Measurements from ENCODE around the gene DGKE. TPM values are rescaled to one million over a fixed set of nuclear protein-coding genes. Genes with fewer than 3 reads are reported as not detected.

DGKE gene
- total RNA-seq, 2 experiments from 2014 or later: 25.8 to 27.1 TPM

GRCh38 chr17:56861899-56862298 lies 27.9 kb downstream of the DGKE start:
- H3K27ac Mint-ChIP-seq: no peak overlapping the region
- no peak overlapping the region for H3K4me3 Mint-ChIP-seq
- no peaks in the 10 kb centered on the region for H3K9me3 Mint-ChIP-seq
- H3K36me3 Mint-ChIP-seq: peaks cover 16% of the 10 kb centered on the region
- no peak for DNase-seq
- H3K27me3 Mint-ChIP-seq: no peaks in the 10 kb centered on the region
- no peaks in the 10 kb centered on the region for H3K4me1 Mint-ChIP-seq

DNA sequence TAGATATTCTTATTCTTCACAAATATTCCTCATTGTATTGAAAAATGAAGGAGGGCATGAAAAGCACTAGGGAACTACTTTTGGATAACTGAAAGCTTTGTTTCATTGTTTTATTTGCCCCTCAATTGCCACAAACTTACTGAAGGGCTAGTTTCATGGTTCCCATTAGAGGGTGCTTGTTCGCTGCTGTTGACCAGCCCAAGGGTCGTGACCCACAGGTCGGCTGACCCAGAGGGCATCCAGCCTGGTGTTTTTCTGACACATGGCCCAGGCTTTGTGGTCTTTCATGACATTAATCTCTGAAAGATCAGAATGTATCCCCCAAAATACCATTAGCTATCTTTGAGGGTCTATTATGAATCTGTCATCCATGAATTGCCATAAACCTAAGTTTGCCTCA lies 30.0 kb downstream of the DGKE start:
- no peaks in the 10 kb centered on the region for H3K4me1 Mint-ChIP-seq
- H3K27ac Mint-ChIP-seq: no peak overlapping the region

DNA sequence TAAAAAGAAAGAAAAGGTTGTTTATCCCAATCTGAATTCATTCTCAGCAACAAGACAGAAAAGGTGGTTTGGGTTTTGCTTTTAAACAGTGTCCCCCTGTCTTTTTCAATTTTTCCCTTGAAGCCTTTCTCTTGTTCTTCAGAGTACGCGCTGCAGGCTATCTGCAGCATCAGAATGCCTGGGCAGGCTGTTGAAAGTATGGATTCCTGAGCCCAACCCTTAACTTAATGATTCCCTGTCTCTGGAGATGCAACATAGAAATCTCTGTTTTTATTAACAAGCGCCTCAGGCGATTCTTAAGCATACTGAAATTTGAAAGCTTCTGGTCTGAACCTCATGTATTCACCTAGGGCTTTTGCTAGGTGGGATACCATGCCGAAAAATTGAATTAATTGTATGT lies 32.1 kb downstream of the DGKE start:
- DNase-seq: no peak
- Mint-ChIP-seq H3K27ac (no peak overlapping the region), H3K27me3 (no peaks in the 10 kb centered on the region), H3K9me3 (no peaks in the 10 kb centered on the region), H3K4me3 (no peak overlapping the region), H3K4me1 (no peaks in the 10 kb centered on the region), H3K36me3 (peaks cover 12% of the 10 kb centered on the region)

More for the DNA sequence above, 30.0 kb downstream of the DGKE start:
- no peak for DNase-seq
- Mint-ChIP-seq H3K4me3 (no peak overlapping the region), H3K9me3 (no peaks in the 10 kb centered on the region), H3K36me3 (peaks cover 15% of the 10 kb centered on the region), H3K27me3 (no peaks in the 10 kb centered on the region)

GRCh38 chr17:56866496-56866895 lies 32.5 kb downstream of the DGKE start:
- H3K9me3 Mint-ChIP-seq: no peaks in the 10 kb centered on the region
- H3K36me3 Mint-ChIP-seq: peaks cover 9% of the 10 kb centered on the region

DNA sequence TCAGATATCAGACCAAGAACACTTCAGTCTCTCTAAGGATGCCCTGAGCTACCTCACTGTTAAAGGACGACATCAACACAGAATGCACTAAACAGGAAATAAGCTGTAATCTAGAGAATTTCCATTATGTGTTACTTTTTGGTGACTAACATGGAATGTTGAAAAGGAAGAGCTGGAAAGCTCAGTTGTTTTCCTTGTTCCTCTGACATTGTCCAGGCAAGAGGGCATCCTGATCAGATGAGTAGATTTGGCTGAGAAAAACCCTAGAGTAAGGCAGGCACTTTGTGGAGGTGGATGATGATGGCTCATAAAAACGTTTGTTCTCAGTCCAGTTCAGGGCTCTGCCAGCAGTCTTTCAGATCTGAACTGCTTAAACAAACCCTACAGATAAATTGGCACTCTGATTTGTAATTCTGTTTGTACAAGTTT lies 34.0 kb downstream of the DGKE start:
- DNase-seq: no peak
- H3K4me3 Mint-ChIP-seq: no peak overlapping the region
- H3K27ac Mint-ChIP-seq: no peak overlapping the region

More at GRCh38 chr17:56866496-56866895, 32.5 kb downstream of the DGKE start:
- no peak for DNase-seq
- no peaks in the 10 kb centered on the region for H3K27me3 Mint-ChIP-seq
- peak overlapping the region; percentile 38 for H3K27ac Mint-ChIP-seq
- no peaks in the 10 kb centered on the region for H3K4me1 Mint-ChIP-seq
- no peak overlapping the region for H3K4me3 Mint-ChIP-seq

GRCh38 chr17:56868716-56869115 lies 34.8 kb downstream of the DGKE start:
- Mint-ChIP-seq H3K36me3 (peaks cover 9% of the 10 kb centered on the region), H3K4me1 (no peaks in the 10 kb centered on the region), H3K9me3 (no peaks in the 10 kb centered on the region), H3K27ac (no peak overlapping the region), H3K4me3 (no peak overlapping the region), H3K27me3 (peaks cover 7% of the 10 kb centered on the region)
- DNase-seq: no peak

More for the DNA sequence above, 34.0 kb downstream of the DGKE start:
- Mint-ChIP-seq H3K36me3 (peaks cover 9% of the 10 kb centered on the region), H3K27me3 (no peaks in the 10 kb centered on the region), H3K4me1 (no peaks in the 10 kb centered on the region), H3K9me3 (no peaks in the 10 kb centered on the region)

DNA sequence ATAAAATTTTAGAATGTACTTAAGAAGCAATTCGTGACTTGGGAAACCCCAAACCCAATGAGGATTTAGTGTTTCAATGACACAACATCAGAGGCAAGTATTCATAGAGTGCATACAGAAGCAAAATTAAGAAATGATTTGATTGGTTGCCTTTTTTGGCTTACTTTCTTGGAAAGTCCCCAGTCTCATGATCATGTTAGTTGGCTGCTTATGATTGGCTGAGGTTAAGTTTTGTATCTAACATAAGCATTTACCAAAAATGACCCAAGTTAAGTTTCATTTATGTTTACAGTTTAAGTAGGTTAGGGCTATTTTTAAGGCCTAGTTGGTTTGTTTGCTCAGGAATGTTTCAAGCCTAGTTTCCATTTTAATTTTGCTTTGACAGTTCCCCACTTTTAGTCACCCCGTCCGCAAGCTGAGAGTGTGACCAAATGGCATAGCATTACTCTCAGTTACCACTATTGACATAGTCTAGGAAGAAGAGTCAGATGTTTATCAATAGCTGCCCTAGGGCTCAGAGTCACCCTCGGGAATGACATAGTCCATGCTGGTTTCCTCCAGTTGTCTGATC lies 36.2 kb downstream of the DGKE start:
- Mint-ChIP-seq H3K27ac (peak overlapping the region; percentile 78), H3K9me3 (no peaks in the 10 kb centered on the region), H3K4me1 (no peaks in the 10 kb centered on the region), H3K27me3 (peaks cover 15% of the 10 kb centered on the region), H3K4me3 (no peak overlapping the region), H3K36me3 (peaks cover 5% of the 10 kb centered on the region)
- no peak for DNase-seq

GRCh38 chr17:56876766-56877179 lies 42.8 kb downstream of the DGKE start:
- H3K27ac Mint-ChIP-seq: no peak overlapping the region
- H3K9me3 Mint-ChIP-seq: no peaks in the 10 kb centered on the region
- H3K4me1 Mint-ChIP-seq: no peaks in the 10 kb centered on the region
- H3K27me3 Mint-ChIP-seq: peaks cover 19% of the 10 kb centered on the region
- no peak for DNase-seq
- peaks cover 1% of the 10 kb centered on the region for H3K36me3 Mint-ChIP-seq
- H3K4me3 Mint-ChIP-seq: no peak overlapping the region

- Mint-ChIP-seq H3K27ac (no peak overlapping the region), H3K4me3 (no peak overlapping the region), H3K27me3 (peaks cover 7% of the 10 kb centered on the region), H3K36me3 (peaks cover 3% of the 10 kb centered on the region), H3K4me1 (no peaks in the 10 kb centered on the region), H3K9me3 (no peaks in the 10 kb centered on the region)
- DNase-seq: no peak
These were observed 45.3 kb downstream of the DGKE start for GRCh38 chr17:56879280-56879679.

DNA sequence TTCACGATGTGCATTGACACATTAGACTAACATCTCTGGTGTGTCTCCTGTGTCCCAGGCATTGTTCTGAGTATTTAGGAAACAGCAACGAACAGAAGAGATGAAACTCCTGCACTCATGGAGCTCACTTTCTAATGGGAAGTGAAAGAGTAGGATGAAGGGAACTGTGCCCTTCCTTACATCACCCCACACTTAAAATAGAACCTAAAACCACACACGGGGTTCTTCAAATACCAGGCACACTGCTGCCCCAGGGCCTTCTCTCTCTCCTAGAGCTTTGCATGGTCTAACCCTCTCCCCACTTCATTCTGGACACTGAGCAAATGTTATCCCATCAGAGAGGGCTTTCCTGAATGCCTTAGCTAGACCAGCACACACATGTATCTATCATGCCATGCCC lies 46.2 kb downstream of the DGKE start:
- H3K4me3 Mint-ChIP-seq: no peak overlapping the region
- no peak for DNase-seq
- H3K36me3 Mint-ChIP-seq: peaks cover 3% of the 10 kb centered on the region
- no peak overlapping the region for H3K27ac Mint-ChIP-seq
- H3K4me1 Mint-ChIP-seq: no peaks in the 10 kb centered on the region
- no peaks in the 10 kb centered on the region for H3K9me3 Mint-ChIP-seq
- H3K27me3 Mint-ChIP-seq: peaks cover 4% of the 10 kb centered on the region

DNA sequence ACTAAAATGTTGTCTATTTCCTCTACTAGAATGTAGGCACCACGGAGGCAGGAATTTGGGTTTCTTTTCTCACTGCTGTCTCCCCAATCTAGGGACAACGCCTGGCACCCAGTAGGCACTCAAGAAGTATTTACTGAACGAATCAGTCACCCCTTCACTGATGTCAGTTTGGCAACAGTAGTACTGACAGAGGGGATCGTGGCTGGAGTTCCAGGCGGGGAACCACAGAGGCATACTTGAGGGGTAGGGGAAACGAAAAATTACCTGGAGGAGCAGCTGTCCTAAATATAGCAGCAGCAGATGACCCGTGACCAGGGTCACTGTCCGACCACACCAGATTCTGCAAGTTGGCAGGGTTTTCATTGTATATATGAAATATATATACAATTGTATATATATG lies 46.6 kb downstream of the DGKE start:
- H3K4me1 Mint-ChIP-seq: no peaks in the 10 kb centered on the region
- no peaks in the 10 kb centered on the region for H3K9me3 Mint-ChIP-seq
- H3K36me3 Mint-ChIP-seq: peaks cover 3% of the 10 kb centered on the region
- no peak overlapping the region for H3K27ac Mint-ChIP-seq
- no peak overlapping the region for H3K4me3 Mint-ChIP-seq
- no peak for DNase-seq
- H3K27me3 Mint-ChIP-seq: peaks cover 4% of the 10 kb centered on the region

DNA sequence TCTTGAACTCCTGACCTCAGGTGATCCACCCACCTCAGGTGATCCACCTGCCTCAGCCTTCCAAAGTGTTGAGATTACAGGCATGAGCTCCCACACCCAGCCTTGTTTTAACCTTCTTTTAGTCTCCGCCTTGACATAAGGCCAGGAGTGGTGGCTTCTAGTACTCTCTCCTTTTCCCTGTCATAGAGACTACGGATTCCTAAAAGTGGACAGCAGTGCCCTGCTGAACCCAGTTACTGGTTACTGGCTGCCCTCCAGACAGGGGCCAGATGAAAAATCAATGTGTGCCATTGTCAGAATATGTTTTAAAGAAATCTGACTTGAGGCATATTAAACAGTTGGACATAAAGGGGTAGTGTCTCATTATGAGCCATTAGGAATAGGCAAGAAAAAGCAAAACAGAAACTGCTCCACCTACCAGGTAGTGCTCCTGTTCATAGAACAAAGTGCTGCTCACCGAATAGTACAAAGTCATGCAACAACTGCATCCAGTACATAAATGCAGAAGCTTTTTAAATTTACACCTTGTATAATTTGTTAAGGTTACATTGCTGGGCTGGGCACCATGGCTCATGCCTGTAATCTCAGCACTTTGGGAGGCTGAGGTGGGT lies 47.8 kb downstream of the DGKE start:
- Mint-ChIP-seq H3K27ac (no peak overlapping the region), H3K9me3 (no peaks in the 10 kb centered on the region), H3K36me3 (peaks cover 10% of the 10 kb centered on the region), H3K4me1 (no peaks in the 10 kb centered on the region), H3K4me3 (no peak overlapping the region), H3K27me3 (no peaks in the 10 kb centered on the region)
- DNase-seq: no peak

- no peak overlapping the region for H3K27ac Mint-ChIP-seq
- no peaks in the 10 kb centered on the region for H3K27me3 Mint-ChIP-seq
- no peak overlapping the region for H3K4me3 Mint-ChIP-seq
- peaks cover 26% of the 10 kb centered on the region for H3K36me3 Mint-ChIP-seq
- H3K4me1 Mint-ChIP-seq: no peaks in the 10 kb centered on the region
- DNase-seq: no peak
- peaks cover 13% of the 10 kb centered on the region for H3K9me3 Mint-ChIP-seq
These were observed 49.7 kb downstream of the DGKE start for GRCh38 chr17:56883616-56884015.

DNA sequence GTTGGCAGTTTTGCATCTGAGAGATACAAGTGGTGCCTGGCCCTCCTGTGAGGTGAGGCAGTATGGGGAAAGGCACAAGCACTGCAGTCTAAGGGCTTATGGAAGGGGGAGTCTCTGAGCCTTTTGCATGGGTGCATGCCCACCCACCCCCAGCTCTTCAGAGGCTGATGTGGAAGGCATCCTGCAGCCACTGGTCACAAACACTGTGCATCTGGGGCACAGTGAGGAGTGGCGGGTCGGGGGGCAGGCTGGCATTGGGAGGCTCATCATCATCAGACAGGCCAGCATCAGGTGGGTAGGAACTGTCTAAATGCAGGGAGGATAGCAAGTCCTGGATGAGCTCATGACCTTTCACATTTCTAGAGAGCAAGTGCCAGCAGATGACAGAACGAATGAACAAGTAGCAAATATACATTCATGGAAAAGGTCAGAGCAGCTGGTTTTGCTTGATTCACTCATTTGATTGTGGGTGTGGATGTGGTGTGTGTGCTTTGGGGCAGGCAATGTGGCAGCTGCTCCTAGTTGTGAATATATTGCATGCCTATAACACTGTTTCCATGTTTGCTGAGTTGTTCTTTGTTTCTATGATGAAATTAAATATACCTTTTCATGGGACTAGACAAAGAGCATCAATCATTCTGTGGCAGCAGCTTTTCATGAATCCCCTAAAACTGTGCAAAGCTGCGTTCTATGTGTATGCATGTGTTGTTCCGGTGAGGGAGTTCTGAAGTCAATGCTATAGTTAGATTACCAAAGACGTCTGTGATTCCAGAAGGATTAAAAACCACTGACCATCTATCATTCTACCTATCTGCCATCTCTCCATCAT lies 50.7 kb downstream of the DGKE start:
- Mint-ChIP-seq H3K4me3 (no peak overlapping the region), H3K27me3 (no peaks in the 10 kb centered on the region), H3K27ac (no peak overlapping the region), H3K4me1 (no peaks in the 10 kb centered on the region), H3K36me3 (peaks cover 37% of the 10 kb centered on the region), H3K9me3 (peaks cover 16% of the 10 kb centered on the region)
- no peak for DNase-seq

DNA sequence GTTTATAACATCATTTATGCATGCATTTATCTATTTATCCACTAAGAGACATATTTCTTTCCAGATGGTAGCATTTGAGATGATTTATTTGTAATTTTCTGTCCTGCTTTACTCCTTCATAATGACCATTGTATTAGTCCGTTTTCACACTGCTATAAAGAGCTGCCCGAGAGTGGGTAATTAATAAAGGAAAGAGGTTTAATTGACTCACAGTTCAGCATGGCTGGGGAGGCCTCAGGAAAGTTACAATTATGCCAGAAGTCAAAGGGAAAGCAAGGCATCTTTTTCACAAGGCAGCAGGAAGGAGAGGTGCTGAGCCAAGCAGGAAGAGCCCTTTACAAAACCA lies 51.3 kb downstream of the DGKE start:
- Mint-ChIP-seq H3K4me3 (no peak overlapping the region), H3K36me3 (peaks cover 43% of the 10 kb centered on the region), H3K4me1 (no peaks in the 10 kb centered on the region), H3K9me3 (peaks cover 16% of the 10 kb centered on the region), H3K27me3 (no peaks in the 10 kb centered on the region), H3K27ac (no peak overlapping the region)
- DNase-seq: no peak

Measured in activated naive CD8-positive, alpha-beta T cell treated with anti-CD3 and anti-CD28 coated beads for 36 hours (primary cell).